Measurements from ENCODE around the gene TEC. TPM values are rescaled to one million over a fixed set of nuclear protein-coding genes. Genes with fewer than 3 reads are reported as not detected.

The TEC gene
- total and polyA plus RNA-seq, 2 experiments from 2014 or later = 2.9 to 3.0 TPM

- Mint-ChIP-seq H3K4me3 (no peak overlapping the region), H3K36me3 (ENCODE audit: low read depth) (no peaks in the 10 kb centered on the region), H3K27ac (peak overlapping the region; percentile 29; the same call in 1 of the 2 replicates), H3K9me3 (no peaks in the 10 kb centered on the region), H3K4me1 (peaks cover 17% of the 10 kb centered on the region), H3K27me3 (ENCODE audit: insufficient read depth, low read depth, poor library complexity) (peaks cover 2% of the 10 kb centered on the region)
- H3K4me2 ChIP-seq = no peak overlapping the region
- DNase-seq (ENCODE audit: low spot score) (no peak), ATAC-seq (no peak)
- TF ChIP-seq JUNB (IDR thresholded peaks at IDR 0.05; ENCODE audit: unreplicated experiment) (no peak), CREB1 (CRISPR knock-in tag; IDR thresholded peaks at IDR 0.05; ENCODE audit: low read depth) (no peak), ZNF331 (CRISPR knock-in tag; IDR thresholded peaks at IDR 0.05; ENCODE audit: low read depth) (no peak), REST (IDR thresholded peaks at IDR 0.05; ENCODE audit: unreplicated experiment) (no peak), CTCF (conservative IDR thresholded peaks at IDR 0.05; ENCODE audit: low read depth in 2 of 2) (no peak), STAT1 (IDR thresholded peaks at IDR 0.05; ENCODE audit: unreplicated experiment) (no peak), ETS1 (IDR thresholded peaks at IDR 0.05) (no peak)
- H4K20me1 ChIP-seq (replicated peaks; ENCODE audit: insufficient read depth) = no peaks in the 10 kb centered on the region
- no peaks in the 10 kb centered on the region for H3K27me3 ChIP-seq (ENCODE audit: insufficient read depth)
- no peak overlapping the region for H3K4me3 ChIP-seq
- no peaks in the 10 kb centered on the region for H3K9me2 ChIP-seq (ENCODE audit: insufficient read depth)
- no peak overlapping the region for H2AFZ ChIP-seq
- H3K27ac ChIP-seq (ENCODE audit: low read depth) = no peak overlapping the region
- peaks cover 11% of the 10 kb centered on the region for H3K4me1 ChIP-seq (ENCODE audit: insufficient read depth)
- no peaks in the 10 kb centered on the region for H3K36me3 ChIP-seq (ENCODE audit: insufficient read depth)
- no peaks in the 10 kb centered on the region for H3F3A ChIP-seq (replicated peaks; ENCODE audit: low read depth)
- H3K79me2 ChIP-seq (replicated peaks; ENCODE audit: insufficient read depth) = no peaks in the 10 kb centered on the region; the same call in 1 of the 2 replicates
These were observed 35.1 kb downstream of the TEC start for GRCh38 chr4:48234575-48234974.

GRCh38 chr4:48228949-48229348 is 40.7 kb downstream of the TEC start:
- no peaks in the 10 kb centered on the region for H4K20me1 ChIP-seq (replicated peaks; ENCODE audit: insufficient read depth)
- no peak overlapping the region for H3K27ac Mint-ChIP-seq
- no peak overlapping the region for H3K4me3 Mint-ChIP-seq
- H2AFZ ChIP-seq = no peak overlapping the region
- no peaks in the 10 kb centered on the region; the same call in 1 of the 2 replicates for H3K79me2 ChIP-seq (replicated peaks; ENCODE audit: insufficient read depth)
- H3K9me2 ChIP-seq (ENCODE audit: insufficient read depth) = no peaks in the 10 kb centered on the region
- ATAC-seq (no peak), DNase-seq (ENCODE audit: low spot score) (no peak)
- no peaks in the 10 kb centered on the region for H3K27me3 ChIP-seq (ENCODE audit: insufficient read depth)
- peaks cover 4% of the 10 kb centered on the region for H3K27me3 Mint-ChIP-seq (ENCODE audit: insufficient read depth, low read depth, poor library complexity)
- no peaks in the 10 kb centered on the region for H3K36me3 ChIP-seq (ENCODE audit: insufficient read depth)
- H3K4me3 ChIP-seq = no peak overlapping the region
- H3K4me2 ChIP-seq = no peak overlapping the region
- peaks cover 21% of the 10 kb centered on the region for H3K4me1 Mint-ChIP-seq
- no peaks in the 10 kb centered on the region for H3K9me3 Mint-ChIP-seq
- peaks cover 12% of the 10 kb centered on the region for H3K4me1 ChIP-seq (ENCODE audit: insufficient read depth)
- H3F3A ChIP-seq (replicated peaks; ENCODE audit: low read depth) = no peaks in the 10 kb centered on the region
- H3K27ac ChIP-seq (ENCODE audit: low read depth) = no peak overlapping the region
- H3K36me3 Mint-ChIP-seq (ENCODE audit: low read depth) = no peaks in the 10 kb centered on the region
- no peak for TF ChIP-seq ZNF331 (CRISPR knock-in tag; IDR thresholded peaks at IDR 0.05; ENCODE audit: low read depth)
- TF ChIP-seq NANOG (IDR thresholded peaks at IDR 0.05; ENCODE audit: borderline replicate concordance) = no peak
- no peak for TF ChIP-seq ZNF462 (CRISPR knock-in tag; IDR thresholded peaks at IDR 0.05)
- TF ChIP-seq CREB1 (CRISPR knock-in tag; IDR thresholded peaks at IDR 0.05; ENCODE audit: low read depth) = no peak
- no peak for TF ChIP-seq ZNF114 (CRISPR knock-in tag; IDR thresholded peaks at IDR 0.05)
